Esophagus muscularis mucosa (tissue), 4 donors: Measurements from ENCODE around the gene SNUPN.

Source experiments
- EP300 ChIP-seq: sonication (generic); formaldehyde crosslinking; IDR thresholded peaks from one replicate; pipeline ENCODE4 v1.6.1; 2017; ENCODE audit warnings: antibody characterized with exemption
- POLR2A ChIP-seq: fragments of 450-650 bp; IDR thresholded peaks from one replicate; pipeline ENCODE4 v1.6.1; 2017; ENCODE audit warnings: antibody characterized with exemption, moderate library complexity, mild to moderate bottlenecking, low read depth
- POLR2AphosphoS5 ChIP-seq, 2 donors: sonication (generic); formaldehyde crosslinking; IDR thresholded peaks; one replicate each; pipeline ENCODE4 v1.6.1; 2017; ENCODE audit warnings: antibody characterized with exemption in 2 of 2
- TF ChIP-seq, protein P1 (sequence below), 3 experiments: fragments of 200-600 bp in 2 of 3; fragments of 450-650 bp in 1 of 3; sonication (generic) in 2 of 3; IDR thresholded peaks; one replicate each; pipeline ENCODE4 v1.5.1; 2017 to 2019; ENCODE audit warnings: antibody characterized with exemption in 3 of 3, mild to moderate bottlenecking in 2 of 3, moderate library complexity in 1 of 3

DNA sequence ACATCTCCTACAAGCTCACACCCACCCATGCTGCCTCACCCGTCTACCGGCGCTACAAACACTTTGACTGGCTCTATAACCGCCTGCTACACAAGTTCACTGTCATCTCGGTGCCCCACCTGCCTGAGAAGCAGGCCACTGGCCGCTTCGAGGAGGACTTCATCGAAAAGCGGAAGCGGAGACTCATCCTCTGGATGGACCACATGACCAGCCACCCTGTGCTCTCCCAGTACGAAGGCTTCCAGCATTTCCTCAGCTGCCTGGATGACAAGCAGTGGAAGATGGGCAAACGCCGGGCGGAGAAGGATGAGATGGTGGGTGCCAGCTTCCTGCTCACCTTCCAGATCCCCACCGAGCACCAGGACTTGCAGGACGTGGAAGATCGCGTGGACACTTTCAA, 24.3 kb upstream of the SNUPN start:
- TF ChIP-seq, protein P1, sequence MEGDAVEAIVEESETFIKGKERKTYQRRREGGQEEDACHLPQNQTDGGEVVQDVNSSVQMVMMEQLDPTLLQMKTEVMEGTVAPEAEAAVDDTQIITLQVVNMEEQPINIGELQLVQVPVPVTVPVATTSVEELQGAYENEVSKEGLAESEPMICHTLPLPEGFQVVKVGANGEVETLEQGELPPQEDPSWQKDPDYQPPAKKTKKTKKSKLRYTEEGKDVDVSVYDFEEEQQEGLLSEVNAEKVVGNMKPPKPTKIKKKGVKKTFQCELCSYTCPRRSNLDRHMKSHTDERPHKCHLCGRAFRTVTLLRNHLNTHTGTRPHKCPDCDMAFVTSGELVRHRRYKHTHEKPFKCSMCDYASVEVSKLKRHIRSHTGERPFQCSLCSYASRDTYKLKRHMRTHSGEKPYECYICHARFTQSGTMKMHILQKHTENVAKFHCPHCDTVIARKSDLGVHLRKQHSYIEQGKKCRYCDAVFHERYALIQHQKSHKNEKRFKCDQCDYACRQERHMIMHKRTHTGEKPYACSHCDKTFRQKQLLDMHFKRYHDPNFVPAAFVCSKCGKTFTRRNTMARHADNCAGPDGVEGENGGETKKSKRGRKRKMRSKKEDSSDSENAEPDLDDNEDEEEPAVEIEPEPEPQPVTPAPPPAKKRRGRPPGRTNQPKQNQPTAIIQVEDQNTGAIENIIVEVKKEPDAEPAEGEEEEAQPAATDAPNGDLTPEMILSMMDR (IDR thresholded peaks at IDR 0.05), result no peak
- no peak for TF ChIP-seq POLR2AphosphoS5 (IDR thresholded peaks at IDR 0.05)
- no peak for TF ChIP-seq EP300
- TF ChIP-seq POLR2A, result no peak
